HG03045 (cell line): ENCODE data around the gene SPCS3.
"Not testable (repeated sequence)": the region's sequence is repeated elsewhere in the genome, so short reads cannot be mapped to it uniquely, and the experiment has no call there.

ENCODE experiments used
- ATAC-seq: cut with Tn5 transposase; IDR thresholded peaks from one replicate; pipeline ENCODE4 v1.9.1; 2021; ENCODE audit warnings: mild to moderate bottlenecking, moderate library complexity; ENCODE audit not compliant: unreplicated experiment

SPCS3 gene

DNA sequence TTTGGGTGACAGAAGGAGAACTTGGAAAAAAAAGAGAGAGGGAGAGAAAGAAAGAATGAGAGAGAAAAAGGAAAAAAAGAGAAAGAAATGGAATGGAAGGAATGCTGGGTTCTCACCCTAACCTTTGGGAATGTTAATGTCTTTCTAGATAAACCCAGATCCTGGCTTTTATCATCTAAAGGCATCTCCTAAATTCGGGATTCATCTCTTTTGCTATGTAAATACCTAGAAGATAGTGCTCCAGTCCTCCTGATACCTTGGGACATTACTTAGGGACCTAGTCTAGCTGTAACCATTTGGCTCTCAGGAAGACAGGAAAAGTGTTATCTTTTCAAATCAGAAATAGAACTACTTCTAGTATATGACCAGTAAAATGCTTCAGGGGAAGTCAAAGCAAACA is 15.8 kb upstream of the SPCS3 start:
- no peak for ATAC-seq

GRCh38 chr4:176306837-176307665 is 12.7 kb upstream of the SPCS3 start:
- no peak for ATAC-seq

- ATAC-seq, result no peak
These were observed 12.2 kb upstream of the SPCS3 start for GRCh38 chr4:176307666-176307930.

- peak; percentile 70 for ATAC-seq
These were observed 11.3 kb upstream of the SPCS3 start for GRCh38 chr4:176308441-176308840.

GRCh38 chr4:176309046-176309445 is 10.7 kb upstream of the SPCS3 start:
- ATAC-seq, result peak; percentile 100

GRCh38 chr4:176309772-176310171 is 10.0 kb upstream of the SPCS3 start:
- no peak for ATAC-seq

DNA sequence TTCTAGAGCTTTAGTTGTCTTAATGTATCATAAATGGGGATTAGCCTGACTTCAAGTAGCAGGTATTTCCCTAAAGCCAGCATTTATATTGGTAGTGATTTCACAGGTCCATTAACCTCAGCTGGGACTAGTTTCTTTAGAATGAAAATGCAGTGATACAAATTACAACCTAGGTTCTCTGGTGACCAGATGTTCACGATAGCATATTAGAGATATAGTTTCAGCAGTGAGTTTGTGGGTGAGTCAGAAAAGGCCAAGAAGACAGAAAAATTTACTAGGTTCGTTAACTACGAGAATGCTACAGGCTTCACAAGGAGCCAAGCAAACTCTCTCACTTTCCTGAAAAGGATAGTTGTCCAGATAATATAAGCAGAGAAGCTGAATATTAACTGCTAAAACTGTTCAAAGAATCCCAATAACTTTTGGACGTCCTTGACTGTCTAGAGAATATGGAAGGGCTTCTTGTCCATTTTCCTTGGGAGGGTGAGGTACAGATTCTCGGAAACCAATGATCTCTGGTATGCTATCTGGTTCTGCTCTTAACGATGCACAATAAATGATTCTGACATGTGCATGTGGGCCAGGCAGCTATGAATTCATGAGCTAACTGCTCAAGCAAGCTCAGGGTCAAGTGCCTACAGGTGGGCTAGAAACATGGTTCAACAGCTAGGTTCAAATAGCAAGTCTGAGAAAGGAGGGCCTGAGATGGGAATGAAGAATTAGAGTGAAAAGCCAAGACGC is 6.0 kb upstream of the SPCS3 start:
- ATAC-seq, result no peak

- no peak for ATAC-seq
These were observed 539 bp upstream of the SPCS3 start for GRCh38 chr4:176319151-176319703.

GRCh38 chr4:176320340-176320975 is 692 bp downstream of the SPCS3 start:
- peak; percentile 82 for ATAC-seq

DNA sequence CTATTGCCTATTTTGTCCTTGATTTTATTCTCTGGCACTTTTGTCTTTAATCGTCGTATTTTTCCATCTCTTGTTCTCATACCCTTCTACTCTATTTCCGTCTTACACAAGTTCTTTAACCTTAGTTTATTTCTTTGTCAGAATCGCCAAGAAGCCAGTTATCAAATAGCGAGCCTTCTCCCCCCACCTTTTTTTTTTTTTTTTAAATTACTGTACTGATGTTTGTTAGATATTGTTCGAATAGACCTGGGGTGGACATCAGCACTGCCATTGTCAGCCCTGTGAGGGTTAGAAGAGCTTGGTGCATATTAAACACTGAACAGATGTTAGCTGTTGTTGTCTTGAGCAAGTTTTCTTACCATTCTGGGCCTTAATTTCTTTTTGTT is 1.2 kb downstream of the SPCS3 start:
- no peak for ATAC-seq

- ATAC-seq, result no peak
These were observed 1.8 kb downstream of the SPCS3 start for GRCh38 chr4:176321589-176321988.

DNA sequence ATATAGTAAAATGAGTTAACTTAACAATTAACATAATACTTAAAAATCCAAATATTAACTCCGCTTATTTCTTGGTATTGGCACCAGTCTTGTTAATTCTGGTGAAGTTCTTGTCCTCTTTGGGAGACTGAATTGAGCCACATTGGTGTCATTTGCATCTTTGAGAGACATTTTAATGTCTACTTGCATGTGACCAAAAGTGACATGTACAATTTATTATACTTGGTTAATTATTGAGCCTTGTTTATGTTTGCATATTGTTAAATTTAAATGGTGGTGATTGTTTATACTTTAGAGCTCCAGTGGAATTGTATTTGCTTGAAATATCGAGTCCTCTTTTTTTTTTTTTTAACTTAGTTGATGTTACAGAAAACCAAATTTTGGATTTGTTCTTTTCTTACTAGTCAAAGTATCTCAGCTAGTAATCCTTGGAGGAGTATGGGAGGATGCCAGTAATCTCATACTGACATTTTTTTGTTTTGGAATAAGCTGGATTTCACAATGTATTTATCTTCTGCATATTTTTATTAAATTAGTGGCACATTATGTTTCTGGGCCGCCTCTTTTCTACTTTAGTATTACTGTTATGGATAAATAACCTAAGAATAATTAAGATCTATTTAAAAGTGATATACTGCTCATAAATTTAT is 3.9 kb downstream of the SPCS3 start:
- ATAC-seq, result no peak

DNA sequence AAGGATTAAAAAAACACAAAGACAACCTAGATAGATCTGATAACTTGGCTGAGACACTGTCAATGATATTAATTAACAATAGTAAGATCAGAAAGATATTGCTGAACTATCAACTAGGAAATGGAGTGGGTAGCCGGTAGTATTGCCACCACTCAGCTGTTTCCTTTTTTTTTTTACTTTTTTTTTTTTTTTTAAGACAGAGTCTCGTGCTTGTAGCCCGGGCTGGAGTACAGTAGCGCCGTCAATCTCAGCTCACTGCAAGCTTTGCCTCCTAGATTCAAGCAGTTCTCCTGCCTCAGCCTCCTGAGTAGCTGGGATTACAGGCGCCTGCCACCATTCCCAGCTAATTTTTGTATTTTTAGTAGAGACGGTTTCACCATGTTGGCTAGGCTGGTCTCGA is 5.1 kb downstream of the SPCS3 start:
- ATAC-seq, result not testable (repeated sequence)

DNA sequence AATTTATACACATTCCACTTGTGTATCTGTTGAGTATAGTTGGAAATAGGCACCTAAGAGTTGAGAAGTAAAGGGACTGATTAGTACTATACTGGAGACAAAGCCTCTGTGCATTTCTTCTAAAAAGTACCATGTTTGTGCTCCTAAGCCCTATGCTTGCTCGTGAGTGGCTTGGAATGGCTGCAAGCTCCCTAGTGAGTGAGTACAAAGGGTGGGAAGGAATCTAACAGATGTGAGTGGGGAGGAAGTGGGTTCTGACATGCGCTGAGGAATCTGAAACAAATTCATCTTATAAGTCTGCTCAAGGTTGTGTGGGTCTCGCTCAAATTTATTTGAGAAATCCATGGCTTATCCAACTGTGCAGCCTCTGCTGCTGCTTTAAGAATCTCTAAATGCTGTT is 13.3 kb downstream of the SPCS3 start:
- ATAC-seq, result no peak

- no peak for ATAC-seq
These were observed 14.3 kb downstream of the SPCS3 start for GRCh38 chr4:176334066-176334465.

GRCh38 chr4:176335421-176335820 is 15.7 kb downstream of the SPCS3 start:
- ATAC-seq, result no peak

- ATAC-seq, result no peak
These were observed 20.4 kb downstream of the SPCS3 start for GRCh38 chr4:176339936-176340761.

DNA sequence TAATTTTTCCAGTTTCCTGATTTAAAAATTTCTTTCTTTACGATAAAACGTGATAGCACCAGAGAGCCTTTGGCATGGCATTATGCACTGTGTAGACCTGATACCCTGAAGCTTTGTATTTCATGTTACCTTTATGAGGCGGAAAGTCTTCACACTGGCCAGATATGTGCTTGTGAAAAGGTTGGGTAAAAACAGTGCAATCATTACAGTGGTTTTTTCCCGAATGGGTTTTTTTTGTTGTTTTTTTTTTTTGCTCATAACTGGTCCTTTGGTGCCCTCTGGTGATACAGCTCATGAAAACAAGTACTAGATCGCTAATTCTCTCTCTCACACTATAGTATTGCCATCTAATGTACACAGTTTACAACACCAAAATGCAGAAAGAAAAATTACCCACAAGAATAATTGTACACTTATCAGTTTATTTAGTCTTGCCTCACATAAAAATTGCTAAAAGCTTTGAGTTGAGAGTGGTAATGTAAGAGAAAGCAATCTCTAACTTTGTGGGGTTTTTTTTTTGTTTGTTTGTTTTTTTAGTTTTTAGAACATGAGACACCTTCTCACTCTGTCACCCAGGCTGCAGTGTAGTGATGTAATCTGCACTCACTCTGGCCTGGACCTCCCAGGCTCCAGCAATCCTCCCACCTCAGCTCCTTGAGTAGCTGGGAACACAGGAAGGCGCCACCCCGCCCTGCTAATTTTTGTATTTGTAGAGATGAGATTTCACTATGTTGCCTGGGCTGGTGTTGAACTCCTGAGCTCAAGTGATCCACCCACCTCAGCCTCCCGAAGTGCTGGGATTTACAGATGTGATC is 21.3 kb downstream of the SPCS3 start:
- no peak for ATAC-seq

DNA sequence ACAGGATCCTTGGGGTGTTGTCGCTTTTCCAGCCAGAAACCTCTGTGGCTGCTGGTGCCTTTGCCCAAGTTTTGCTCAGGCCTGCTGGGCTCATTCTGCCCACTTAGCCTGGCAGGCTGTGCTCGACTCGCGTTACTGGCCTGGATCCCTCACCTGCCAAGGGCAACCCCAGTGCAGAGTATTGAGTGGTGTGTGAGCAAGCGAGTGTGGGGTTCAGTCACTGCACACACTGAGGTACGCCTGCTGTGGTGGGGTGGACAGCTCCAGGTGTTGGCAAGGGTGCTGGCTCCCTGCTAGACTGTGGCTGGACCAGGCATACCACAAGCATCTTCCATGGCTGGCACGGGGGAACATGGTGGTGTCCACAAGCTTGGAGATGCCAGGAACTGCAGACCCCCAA is 22.6 kb downstream of the SPCS3 start:
- no peak for ATAC-seq

- ATAC-seq, result no peak
These were observed 23.5 kb downstream of the SPCS3 start for GRCh38 chr4:176343286-176343685.
